MM.1S (cell line): ENCODE data around the gene ADAM23.

Experiments used
- DNase-seq: peaks from one replicate; pipeline ENCODE4 v3.0.0-alpha.2; 2015
- H2AFZ ChIP-seq: fragments of 300-600 bp; sonication (generic); 2 replicates; pipeline ENCODE4 v1.6.0; 2016; ENCODE audit warnings: antibody characterized with exemption, low read length
- H3F3A ChIP-seq: fragments of 300-600 bp; sonication (generic); 2 replicates; pipeline ENCODE4 v1.6.1; 2016; ENCODE audit warnings: mild to moderate bottlenecking, antibody characterized with exemption, low read length, moderate library complexity, mixed read lengths; ENCODE audit not compliant: insufficient read depth
- H3K27ac ChIP-seq: fragments of 300-600 bp; sonication (generic); 2 replicates; pipeline ENCODE4 v1.5.1; 2016; ENCODE audit warnings: mild to moderate bottlenecking, low read length
- H3K27me3 ChIP-seq: fragments of 300-600 bp; sonication (generic); replicated peaks from 2 replicates; pipeline ENCODE4 v1.6.0; 2016; ENCODE audit warnings: low read length; ENCODE audit not compliant: insufficient read depth
- H3K36me3 ChIP-seq: fragments of 300-600 bp; sonication (generic); replicated peaks from 2 replicates; pipeline ENCODE4 v1.6.1; 2016; ENCODE audit warnings: mild to moderate bottlenecking, low read length, mixed read lengths; ENCODE audit not compliant: insufficient read depth
- H3K4me1 ChIP-seq: fragments of 300-600 bp; sonication (generic); 2 replicates; pipeline ENCODE4 v1.6.1; 2016; ENCODE audit warnings: low read length, mixed read lengths
- H3K4me2 ChIP-seq: fragments of 300-600 bp; sonication (generic); 2 replicates; pipeline ENCODE4 v1.6.0; 2016; ENCODE audit warnings: low read depth, low read length
- H3K4me3 ChIP-seq: fragments of 300-600 bp; sonication (generic); 2 replicates; pipeline ENCODE4 v1.5.1; 2016; ENCODE audit warnings: low read length, mixed read lengths
- H3K79me2 ChIP-seq: fragments of 300-600 bp; sonication (generic); 2 replicates; pipeline ENCODE4 v1.6.1; 2016; ENCODE audit warnings: mixed run types, low read length, mixed read lengths
- H3K9ac ChIP-seq: fragments of 300-600 bp; sonication (generic); 2 replicates; pipeline ENCODE4 v1.6.1; 2016; ENCODE audit warnings: low read length, mixed read lengths
- H3K9me2 ChIP-seq: fragments of 300-600 bp; sonication (generic); replicated peaks from 2 replicates; pipeline ENCODE4 v1.6.1; 2016; ENCODE audit warnings: mild to moderate bottlenecking, low read length, mixed read lengths; ENCODE audit not compliant: insufficient read depth
- H3K9me3 ChIP-seq: fragments of 300-600 bp; sonication (generic); replicated peaks from 2 replicates; pipeline ENCODE4 v1.6.1; 2016; ENCODE audit warnings: mild to moderate bottlenecking, low read length, mixed read lengths; ENCODE audit not compliant: insufficient read depth
- H4K20me1 ChIP-seq: fragments of 300-600 bp; sonication (generic); 2 replicates; pipeline ENCODE4 v1.6.1; 2016; ENCODE audit warnings: mild to moderate bottlenecking, low read length, moderate library complexity, mixed read lengths; ENCODE audit not compliant: insufficient read depth
- EZH2 ChIP-seq: fragments of 300-600 bp; sonication (generic); optimal IDR thresholded peaks from 2 replicates; pipeline ENCODE3; 2017; ENCODE audit warnings: low read depth, mild to moderate bottlenecking, antibody characterized with exemption, low read length, mixed read lengths
- EZH2phosphoT487 ChIP-seq: fragments of 300-600 bp; sonication (generic); IDR thresholded peaks from 2 replicates; pipeline ENCODE4 v1.6.1; 2018; ENCODE audit warnings: antibody characterized with exemption, low read length
- TF ChIP-seq, protein P1 (sequence below): fragments of 300-600 bp; sonication (generic); IDR thresholded peaks from 2 replicates; pipeline ENCODE4 v1.5.1; 2016; ENCODE audit warnings: antibody characterized with exemption, low read length, mixed read lengths

Gene ADAM23

DNA sequence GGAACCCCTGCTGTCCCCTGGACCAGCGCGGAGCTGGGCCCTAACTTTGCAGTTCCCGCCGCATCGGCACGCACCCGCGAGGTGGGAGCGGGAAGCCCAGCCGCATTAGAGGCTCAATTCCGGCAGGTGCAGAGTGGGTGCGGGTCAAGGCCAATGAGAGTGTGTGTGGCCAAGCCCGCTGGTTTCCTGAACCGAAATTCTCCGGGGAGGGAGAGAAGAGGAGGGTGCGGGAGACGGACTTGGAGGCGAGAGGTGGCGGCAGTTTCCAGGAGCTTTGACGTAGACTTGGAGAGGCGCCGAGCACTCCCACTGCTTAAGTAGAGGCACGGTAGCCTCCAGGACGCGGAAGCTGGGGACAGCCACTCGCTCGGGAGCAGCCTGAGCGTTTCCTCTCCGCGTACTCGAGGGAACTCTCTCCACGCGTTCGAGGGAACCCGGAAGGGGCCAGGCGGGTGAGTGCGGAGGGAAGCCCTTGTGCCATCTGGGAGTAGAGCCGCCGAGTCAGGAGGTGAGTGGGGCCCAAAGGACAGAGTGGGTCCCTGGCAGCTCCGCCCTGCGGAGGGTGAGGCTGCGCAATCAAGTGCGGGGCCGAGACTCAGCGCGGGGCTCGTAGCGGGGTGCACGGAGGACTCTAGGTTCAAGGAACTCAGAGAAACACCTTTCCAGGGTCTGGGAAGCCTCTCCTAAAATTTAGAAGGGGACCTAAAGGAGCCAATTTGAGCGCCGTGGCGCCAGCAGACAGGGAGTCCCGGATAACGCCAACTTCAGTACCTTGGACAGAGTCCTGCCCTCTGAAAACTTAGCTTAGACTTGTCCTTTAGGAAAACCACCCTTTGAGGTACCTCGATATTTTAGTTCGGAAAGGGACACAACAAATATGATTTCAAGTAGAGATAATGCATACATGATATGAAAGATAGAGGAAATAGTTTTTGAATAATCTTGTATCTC, 199.0 kb downstream of the ADAM23 start, which contains the start of gene FAM237A:
Gene FAM237A, plus strand, starts transcription at position 413 of the 951 bp plus-strand sequence. CDS start 1,750 bp downstream, outside the sequence.
- Histone ChIP-seq H3K4me1 (no peaks in the 10 kb centered on the region), H3K9ac (no peak within 1 kb of the TSS), H3K79me2 (no peaks in the 10 kb centered on the region), H3K9me2 (no peaks in the 10 kb centered on the region), H4K20me1 (no peaks in the 10 kb centered on the region), H3K4me3 (no peak within 1 kb of the TSS), H3K9me3 (no peaks in the 10 kb centered on the region), H3K4me2 (no peak within 1 kb of the TSS), H3F3A (no peaks in the 10 kb centered on the region), H2AFZ (no peak within 1 kb of the TSS), H3K27me3 (no peaks in the 10 kb centered on the region), H3K36me3 (no peaks in the 10 kb centered on the region), H3K27ac (no peak within 1 kb of the TSS)
- TF ChIP-seq, protein P1, sequence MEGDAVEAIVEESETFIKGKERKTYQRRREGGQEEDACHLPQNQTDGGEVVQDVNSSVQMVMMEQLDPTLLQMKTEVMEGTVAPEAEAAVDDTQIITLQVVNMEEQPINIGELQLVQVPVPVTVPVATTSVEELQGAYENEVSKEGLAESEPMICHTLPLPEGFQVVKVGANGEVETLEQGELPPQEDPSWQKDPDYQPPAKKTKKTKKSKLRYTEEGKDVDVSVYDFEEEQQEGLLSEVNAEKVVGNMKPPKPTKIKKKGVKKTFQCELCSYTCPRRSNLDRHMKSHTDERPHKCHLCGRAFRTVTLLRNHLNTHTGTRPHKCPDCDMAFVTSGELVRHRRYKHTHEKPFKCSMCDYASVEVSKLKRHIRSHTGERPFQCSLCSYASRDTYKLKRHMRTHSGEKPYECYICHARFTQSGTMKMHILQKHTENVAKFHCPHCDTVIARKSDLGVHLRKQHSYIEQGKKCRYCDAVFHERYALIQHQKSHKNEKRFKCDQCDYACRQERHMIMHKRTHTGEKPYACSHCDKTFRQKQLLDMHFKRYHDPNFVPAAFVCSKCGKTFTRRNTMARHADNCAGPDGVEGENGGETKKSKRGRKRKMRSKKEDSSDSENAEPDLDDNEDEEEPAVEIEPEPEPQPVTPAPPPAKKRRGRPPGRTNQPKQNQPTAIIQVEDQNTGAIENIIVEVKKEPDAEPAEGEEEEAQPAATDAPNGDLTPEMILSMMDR: no peak
- TF ChIP-seq EZH2phosphoT487 (no peak), EZH2 (no peak)
- peak; percentile 25 for DNase-seq

DNA sequence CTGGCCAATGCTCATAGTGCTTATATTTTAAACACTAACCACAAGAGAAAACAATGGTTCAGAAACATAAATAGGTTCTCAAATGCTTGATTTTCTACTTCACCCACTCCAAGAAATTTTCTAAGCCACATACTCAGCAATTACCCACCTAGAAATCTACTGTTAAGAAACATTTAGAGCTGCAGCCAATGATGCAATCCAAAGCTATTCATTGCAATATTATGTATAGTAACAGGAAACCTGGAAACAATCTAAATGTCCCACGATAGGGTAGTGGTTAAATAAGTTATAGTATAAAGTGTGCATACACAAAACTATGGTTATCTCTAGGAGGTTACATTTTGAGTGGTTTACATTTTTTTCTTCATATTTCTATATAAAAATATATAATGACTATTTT, 204.7 kb downstream of the ADAM23 start:
- H3K36me3 ChIP-seq: no peaks in the 10 kb centered on the region
- DNase-seq: no peak
- TF ChIP-seq EZH2phosphoT487: no peak

DNA sequence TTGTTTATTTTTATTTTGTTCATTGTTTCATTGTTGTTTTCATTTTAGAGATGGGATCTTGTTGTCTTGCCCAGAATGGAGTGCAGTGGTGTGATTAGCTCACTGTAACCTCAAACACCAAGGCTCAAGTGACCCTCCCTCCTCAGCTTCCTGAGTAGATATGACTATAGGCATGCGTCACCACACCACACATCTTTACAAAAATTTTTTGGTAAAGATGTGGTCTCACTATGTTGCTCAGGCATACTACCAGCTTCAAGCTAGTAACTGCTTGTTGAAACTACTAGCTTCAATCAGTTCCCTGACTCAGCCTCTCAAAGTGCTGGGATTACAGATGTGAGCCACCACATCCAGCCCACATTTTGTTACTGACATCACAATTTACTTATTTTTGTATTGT, 213.8 kb downstream of the ADAM23 start:
- H3K9me2 ChIP-seq: no peaks in the 10 kb centered on the region
- no peaks in the 10 kb centered on the region for H3F3A ChIP-seq
- H3K27me3 ChIP-seq: no peaks in the 10 kb centered on the region
- H3K79me2 ChIP-seq: no peaks in the 10 kb centered on the region
- no peak overlapping the region for H3K4me3 ChIP-seq
- H3K4me1 ChIP-seq: no peaks in the 10 kb centered on the region
- H3K27ac ChIP-seq: no peak overlapping the region
- no peak overlapping the region for H3K9ac ChIP-seq
- H3K36me3 ChIP-seq: no peaks in the 10 kb centered on the region
- no peaks in the 10 kb centered on the region for H4K20me1 ChIP-seq
- TF ChIP-seq, protein P1: no peak
- TF ChIP-seq EZH2 (no peak), EZH2phosphoT487 (no peak)
- H3K9me3 ChIP-seq: no peaks in the 10 kb centered on the region
- no peak overlapping the region for H2AFZ ChIP-seq
- no peak overlapping the region for H3K4me2 ChIP-seq
- DNase-seq: no peak

More for the DNA sequence above, 204.7 kb downstream of the ADAM23 start:
- Histone ChIP-seq H3K27me3 (no peaks in the 10 kb centered on the region), H4K20me1 (no peaks in the 10 kb centered on the region), H3K9me2 (no peaks in the 10 kb centered on the region), H3K9me3 (no peaks in the 10 kb centered on the region), H3K27ac (no peak overlapping the region), H3K4me1 (no peaks in the 10 kb centered on the region), H3K4me3 (no peak overlapping the region), H3K9ac (no peak overlapping the region), H3K79me2 (no peaks in the 10 kb centered on the region), H3K4me2 (no peak overlapping the region), H2AFZ (no peak overlapping the region), H3F3A (no peaks in the 10 kb centered on the region)

DNA sequence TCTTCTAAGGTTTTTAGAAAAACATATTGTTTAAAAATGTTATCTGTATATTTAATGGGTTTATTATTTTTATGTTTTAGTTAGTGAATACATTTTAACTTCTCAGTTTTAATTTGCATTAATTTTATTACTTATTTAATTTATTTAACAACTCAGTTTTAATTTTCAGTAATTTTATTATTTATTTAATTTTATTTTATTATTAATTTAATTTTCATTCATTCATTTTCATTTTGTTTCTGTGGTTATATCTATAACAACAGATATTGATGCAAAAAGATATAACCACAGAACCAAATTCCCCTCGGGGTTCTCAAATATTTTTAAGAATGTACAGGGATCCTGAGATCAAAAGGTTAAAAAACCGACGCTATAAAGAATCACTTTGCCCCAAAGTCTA, 221.9 kb downstream of the ADAM23 start:
- Histone ChIP-seq H3K9me2 (no peaks in the 10 kb centered on the region), H3K27me3 (no peaks in the 10 kb centered on the region), H3K4me2 (no peak overlapping the region), H3K36me3 (no peaks in the 10 kb centered on the region), H2AFZ (no peak overlapping the region), H4K20me1 (no peaks in the 10 kb centered on the region), H3F3A (no peaks in the 10 kb centered on the region), H3K4me1 (no peaks in the 10 kb centered on the region), H3K9me3 (no peaks in the 10 kb centered on the region), H3K4me3 (no peak overlapping the region), H3K79me2 (no peaks in the 10 kb centered on the region), H3K27ac (no peak overlapping the region), H3K9ac (no peak overlapping the region)
- no peak for DNase-seq
- TF ChIP-seq EZH2: no peak
- TF ChIP-seq, protein P1: no peak
- TF ChIP-seq EZH2phosphoT487: no peak
